Neutrophil (primary cell): ENCODE measurements around the gene ATP5F1D.

ENCODE experiments used
- H3K27ac ChIP-seq: fragments of 200-600 bp; sonication (generic); 2 replicates; pipeline ENCODE4 v1.5.1; 2016; ENCODE audit warnings: mild to moderate bottlenecking, moderate library complexity
- H3K27me3 ChIP-seq: fragments of 200-600 bp; sonication (generic); 2 replicates; pipeline ENCODE4 v1.6.0; 2016; ENCODE audit warnings: mild to moderate bottlenecking
- H3K36me3 ChIP-seq: fragments of 200-600 bp; sonication (generic); 2 replicates; pipeline ENCODE4 v1.5.1; 2017
- H3K4me1 ChIP-seq, 2 experiments: fragments of 200-600 bp in 1 of 2; sonication (generic) in 1 of 2; 1 replicate in 1 of 2; 2 replicates in 1 of 2; pipeline versions ENCODE4 v1.5.1 to v1.6.1; 2013 to 2016; ENCODE audit warnings: low read depth in 1 of 2, low read length in 1 of 2, mild to moderate bottlenecking in 1 of 2, moderate library complexity in 1 of 2; ENCODE audit not compliant: control insufficient read depth in 1 of 2, insufficient read depth in 1 of 2
- H3K4me3 ChIP-seq, 2 experiments: fragments of 200-600 bp in 1 of 2; sonication (generic) in 1 of 2; 1 replicate in 1 of 2; 2 replicates in 1 of 2; pipeline ENCODE4 v1.5.1; 2013 to 2016; ENCODE audit warnings: low read depth in 1 of 2, low read length in 1 of 2, mild to moderate bottlenecking in 1 of 2, moderate library complexity in 1 of 2
- H3K9me3 ChIP-seq: fragments of 200-600 bp; sonication (generic); 2 replicates; pipeline ENCODE4 v1.5.1; 2016
- TF ChIP-seq, protein P1 (sequence below): fragments of 200-600 bp; sonication (generic); IDR thresholded peaks from 2 replicates; pipeline ENCODE4 v1.5.1; 2016; ENCODE audit warnings: antibody characterized with exemption

ATP5F1D gene

DNA sequence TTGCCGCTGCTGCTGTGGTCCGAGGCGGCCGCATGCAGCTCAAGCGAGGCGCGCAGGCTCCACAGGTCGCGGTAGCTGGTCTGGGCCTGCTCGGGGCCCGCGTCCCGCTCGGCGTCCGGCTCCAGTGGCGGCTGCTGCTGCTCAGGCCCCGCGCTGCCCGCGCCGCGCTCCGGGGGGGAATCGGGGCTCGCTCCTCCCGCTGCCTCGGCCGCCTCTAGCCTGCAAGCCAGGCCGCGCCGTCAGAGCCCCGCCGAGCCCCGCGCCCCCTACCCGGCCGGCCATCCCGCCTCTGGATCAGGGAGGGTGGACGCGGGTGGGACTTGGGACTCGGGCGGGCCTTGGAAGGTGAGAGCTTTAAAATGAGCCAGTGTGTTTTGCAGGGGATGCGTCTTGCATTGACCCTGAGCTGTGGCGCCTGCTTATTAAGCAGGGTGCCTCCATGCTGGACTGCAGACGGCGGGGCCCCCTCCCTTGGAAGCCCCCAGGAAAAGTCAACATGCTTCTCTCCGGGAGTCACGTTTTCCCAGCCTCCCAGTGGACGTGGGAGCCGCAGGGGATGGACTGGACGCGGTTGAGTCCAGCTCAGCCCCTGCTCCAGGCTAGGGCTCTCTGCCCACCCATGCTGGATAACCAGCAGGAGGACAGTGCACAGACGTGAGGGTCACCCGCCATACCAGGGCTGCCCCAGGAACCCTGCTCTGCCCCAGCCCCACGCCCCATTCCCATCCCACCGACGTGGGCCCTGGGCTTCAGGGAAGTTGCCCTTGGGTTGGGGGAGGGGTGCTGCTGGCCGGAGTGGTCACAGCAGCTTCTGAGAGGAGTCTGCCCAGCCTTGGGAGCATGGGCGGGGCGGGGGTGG, 11.4 kb upstream of the ATP5F1D start:
- H3K27me3 ChIP-seq: peaks cover 28% of the 10 kb centered on the region
- TF ChIP-seq, protein P1, sequence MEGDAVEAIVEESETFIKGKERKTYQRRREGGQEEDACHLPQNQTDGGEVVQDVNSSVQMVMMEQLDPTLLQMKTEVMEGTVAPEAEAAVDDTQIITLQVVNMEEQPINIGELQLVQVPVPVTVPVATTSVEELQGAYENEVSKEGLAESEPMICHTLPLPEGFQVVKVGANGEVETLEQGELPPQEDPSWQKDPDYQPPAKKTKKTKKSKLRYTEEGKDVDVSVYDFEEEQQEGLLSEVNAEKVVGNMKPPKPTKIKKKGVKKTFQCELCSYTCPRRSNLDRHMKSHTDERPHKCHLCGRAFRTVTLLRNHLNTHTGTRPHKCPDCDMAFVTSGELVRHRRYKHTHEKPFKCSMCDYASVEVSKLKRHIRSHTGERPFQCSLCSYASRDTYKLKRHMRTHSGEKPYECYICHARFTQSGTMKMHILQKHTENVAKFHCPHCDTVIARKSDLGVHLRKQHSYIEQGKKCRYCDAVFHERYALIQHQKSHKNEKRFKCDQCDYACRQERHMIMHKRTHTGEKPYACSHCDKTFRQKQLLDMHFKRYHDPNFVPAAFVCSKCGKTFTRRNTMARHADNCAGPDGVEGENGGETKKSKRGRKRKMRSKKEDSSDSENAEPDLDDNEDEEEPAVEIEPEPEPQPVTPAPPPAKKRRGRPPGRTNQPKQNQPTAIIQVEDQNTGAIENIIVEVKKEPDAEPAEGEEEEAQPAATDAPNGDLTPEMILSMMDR: no peak
- H3K36me3 ChIP-seq: peaks cover 32% of the 10 kb centered on the region
- no peak overlapping the region for H3K27ac ChIP-seq
- no peaks in the 10 kb centered on the region for H3K4me1 ChIP-seq
- no peak overlapping the region for H3K4me3 ChIP-seq
- no peaks in the 10 kb centered on the region for H3K9me3 ChIP-seq

DNA sequence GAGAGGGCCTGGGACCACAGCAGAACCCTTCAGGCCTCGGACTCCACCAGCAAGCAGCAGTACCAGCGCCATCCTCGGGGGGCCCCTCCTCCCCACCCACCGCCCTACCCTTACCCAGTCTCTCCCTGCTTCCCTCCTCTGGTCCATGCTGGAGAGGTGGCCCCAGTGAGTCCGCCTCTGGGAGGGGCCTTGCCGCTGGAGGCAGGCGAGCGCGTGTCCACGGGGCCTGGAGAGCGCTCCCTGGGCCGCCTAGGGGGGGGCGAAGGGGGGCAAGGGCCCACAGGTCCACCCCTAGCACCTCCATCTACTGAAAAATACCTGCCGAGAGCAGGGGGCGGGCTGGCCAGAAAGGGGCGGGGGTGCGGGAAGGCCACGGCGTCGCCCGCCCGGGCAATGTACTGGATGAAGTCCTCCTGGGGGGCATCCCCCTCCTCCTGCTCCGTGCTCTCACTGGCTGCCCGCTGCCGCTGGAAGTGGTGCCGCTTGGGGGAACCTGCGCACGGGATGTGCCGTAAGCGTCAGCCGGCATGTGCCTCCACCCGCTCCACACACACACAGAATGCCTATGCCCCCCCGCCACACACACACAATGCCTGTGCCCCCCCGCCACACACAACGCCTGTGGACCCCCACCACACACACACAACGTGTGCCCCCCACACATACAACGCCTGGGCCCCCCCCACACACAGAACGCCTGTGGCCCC, 10.6 kb upstream of the ATP5F1D start:
- TF ChIP-seq, protein P1: no peak
- H3K9me3 ChIP-seq: no peaks in the 10 kb centered on the region
- H3K4me3 ChIP-seq: no peak overlapping the region
- no peak overlapping the region for H3K27ac ChIP-seq
- no peaks in the 10 kb centered on the region for H3K4me1 ChIP-seq
- peaks cover 24% of the 10 kb centered on the region for H3K36me3 ChIP-seq
- peaks cover 36% of the 10 kb centered on the region for H3K27me3 ChIP-seq

- Histone ChIP-seq H3K4me3 (no peak overlapping the region), H3K27ac (no peak overlapping the region), H3K4me1 (peaks cover 1 to 3% of the 10 kb centered on the region in 2 experiments), H3K27me3 (peaks cover 46% of the 10 kb centered on the region), H3K36me3 (peaks cover 14% of the 10 kb centered on the region), H3K9me3 (no peaks in the 10 kb centered on the region)
- TF ChIP-seq, protein P1: no peak
Measured at GRCh38 chr19:1231729-1232637, 9.6 kb upstream of the ATP5F1D start.

DNA sequence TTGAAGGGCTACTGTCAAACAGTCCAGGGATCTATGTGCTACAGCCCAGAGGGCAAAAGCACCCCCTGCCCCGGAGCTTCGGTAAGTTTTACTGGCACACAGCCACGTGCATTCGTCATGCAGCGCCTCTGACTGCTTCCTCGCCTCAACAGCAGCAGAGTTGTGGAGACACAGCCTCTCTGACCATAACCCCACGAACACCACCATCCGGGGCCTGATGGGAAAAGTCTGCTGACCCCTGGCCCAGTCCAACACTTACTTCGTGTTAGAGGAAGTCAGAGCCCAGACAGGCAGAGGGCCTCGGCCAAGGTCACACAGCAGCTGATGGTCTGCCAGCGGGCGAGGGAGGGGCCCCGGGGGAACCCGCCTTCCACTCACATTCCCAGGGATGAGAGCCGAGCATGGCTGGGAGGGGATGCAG, 8.9 kb upstream of the ATP5F1D start:
- H3K4me3 ChIP-seq: no peak overlapping the region

More for the DNA sequence above, 8.9 kb upstream of the ATP5F1D start:
- Histone ChIP-seq H3K9me3 (no peaks in the 10 kb centered on the region), H3K27ac (no peak overlapping the region), H3K27me3 (peaks cover 53% of the 10 kb centered on the region), H3K4me1 (peaks cover 6 to 9% of the 10 kb centered on the region in 2 experiments), H3K36me3 (peaks cover 7% of the 10 kb centered on the region)
- TF ChIP-seq, protein P1: no peak
